Posterior vena cava (tissue), 2 donors: ENCODE measurements around the gene CCDC141. TPM values are rescaled to one million over a fixed set of nuclear protein-coding genes. Genes with fewer than 3 reads are reported as not detected.
"Not testable (repeated sequence)": the region's sequence is repeated elsewhere in the genome, so short reads cannot be mapped to it uniquely, and the experiment has no call there.

Source experiments
- DNase-seq: peaks from one replicate; pipeline ENCODE4 v3.0.0-alpha.2; 2020; ENCODE audit warnings: low spot score
- intact Hi-C, 2 donors: fragments of 100-400 bp; cut with DNase I; formaldehyde crosslinking; loops; one replicate each; pipeline versions ENCODE4 v1.14.1 to v1.14.2; 2022 to 2023
- total RNA-seq, 2 donors: library from RNA; stranded (reverse); fragmentation: NEBNext Ultra II Directional; extraction: Animal tissue kit (Norgen Biotek cat#: 25700); gene quantifications; one replicate each; pipeline ENCODE4 v1.2.1, GENCODE V29; 2021
- donor health status: DM: yes; HTN: yes; CAD: no.
- donor health status: DM: yes; HTN: yes; CAD: no.

Gene CCDC141
- total RNA-seq, 2 donors from 2014 or later, result 6.2 to 6.7 TPM

DNA sequence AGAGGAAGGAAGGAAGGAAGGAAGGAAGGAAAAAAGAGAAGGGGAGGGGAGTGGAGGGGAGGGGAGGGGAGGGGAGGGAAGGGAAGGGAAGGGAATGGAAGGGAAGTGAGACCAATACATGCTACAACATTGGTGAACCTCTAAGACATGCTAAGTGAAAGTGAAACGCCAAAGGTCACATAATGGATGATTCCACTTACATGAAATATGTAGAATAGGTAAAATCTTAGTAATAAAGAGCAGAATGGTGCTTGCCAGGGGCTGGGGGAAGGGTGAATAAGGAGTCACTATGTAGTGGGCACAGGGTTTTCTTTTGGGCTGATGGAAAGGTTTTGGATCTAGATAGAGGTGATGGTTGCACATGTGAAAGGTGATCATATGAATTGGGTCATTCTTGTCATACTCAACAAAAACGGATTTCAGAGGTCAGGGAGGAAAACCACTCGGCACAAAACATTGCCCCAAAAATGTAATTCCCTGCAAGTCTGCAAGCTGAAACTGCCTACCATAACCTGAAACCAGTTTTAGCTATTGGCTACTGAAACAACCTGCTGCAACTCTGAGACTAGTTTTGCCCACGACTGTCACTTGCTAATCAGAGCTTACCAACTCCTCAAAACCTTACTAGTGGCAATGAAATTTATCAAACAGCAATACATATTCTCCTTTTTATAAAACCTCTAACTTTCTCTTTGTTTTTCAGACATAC, 59.2 kb downstream of the CCDC141 start:
- intact Hi-C loops, result no loop called here
- no peak for DNase-seq

GRCh38 chr2:178989424-178989823, 60.5 kb downstream of the CCDC141 start:
- DNase-seq, intact Hi-C loops: not testable (repeated sequence)

- intact Hi-C loops, DNase-seq: not testable (repeated sequence)
Measured at GRCh38 chr2:178982652-178983051, 67.3 kb downstream of the CCDC141 start.

DNA sequence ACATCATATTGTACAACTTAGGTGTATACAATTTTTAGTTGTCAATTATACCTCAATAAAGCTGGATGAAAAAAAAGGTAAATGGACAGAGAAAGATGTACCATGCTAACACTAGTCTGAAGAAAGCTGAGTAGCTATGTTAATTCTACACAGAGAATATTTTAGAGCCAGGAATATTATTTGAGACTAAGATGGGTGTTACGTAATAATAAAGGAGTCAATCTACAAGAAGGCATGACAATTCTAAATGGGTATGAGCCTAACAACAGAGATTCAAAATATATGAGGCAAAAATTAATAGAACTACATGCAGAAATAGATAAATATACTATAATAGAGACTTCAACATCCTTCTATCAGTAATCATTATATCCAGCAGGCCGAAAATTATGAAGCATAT, 69.1 kb downstream of the CCDC141 start:
- intact Hi-C loops, result no loop called here
- DNase-seq, result no peak

DNA sequence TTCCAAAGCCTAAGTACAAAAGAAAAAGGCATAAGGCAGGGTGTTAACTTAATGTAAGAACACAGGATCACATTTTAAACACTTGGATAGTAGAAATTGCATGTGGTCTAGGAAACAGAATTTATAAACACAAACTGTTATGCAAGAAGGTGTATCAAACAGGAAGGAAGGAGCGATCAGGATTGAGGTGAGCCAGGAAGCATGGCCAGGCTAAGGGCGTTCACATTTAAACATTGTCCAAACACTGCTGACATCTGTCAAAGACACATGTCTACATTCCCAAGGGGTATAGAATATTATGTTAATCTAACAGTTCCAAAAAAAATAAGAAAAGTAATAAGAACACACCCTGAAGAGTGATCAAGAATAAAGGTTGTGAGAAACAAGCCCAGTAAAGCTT, 71.3 kb downstream of the CCDC141 start:
- no peak for DNase-seq
- intact Hi-C loops, result no loop called here

DNA sequence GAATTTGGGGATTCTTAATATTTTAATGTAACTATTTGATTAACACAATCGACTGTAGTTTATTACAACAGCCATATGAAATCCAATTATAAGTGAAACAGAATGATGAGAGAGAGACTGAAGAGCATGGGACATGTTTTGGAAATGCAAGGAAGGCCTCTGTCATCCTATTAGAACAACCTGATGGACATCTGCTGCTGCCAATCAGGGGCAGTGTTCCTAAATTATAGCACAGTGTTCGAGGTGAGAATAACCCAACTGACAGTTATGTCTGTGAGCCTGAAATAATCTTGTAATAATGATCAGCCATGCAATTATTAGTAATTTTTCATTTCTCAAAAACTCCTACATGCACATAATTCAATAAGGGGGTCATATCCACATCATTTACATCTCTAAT, 73.6 kb downstream of the CCDC141 start:
- intact Hi-C loops, result no loop called here
- DNase-seq, result no peak

DNA sequence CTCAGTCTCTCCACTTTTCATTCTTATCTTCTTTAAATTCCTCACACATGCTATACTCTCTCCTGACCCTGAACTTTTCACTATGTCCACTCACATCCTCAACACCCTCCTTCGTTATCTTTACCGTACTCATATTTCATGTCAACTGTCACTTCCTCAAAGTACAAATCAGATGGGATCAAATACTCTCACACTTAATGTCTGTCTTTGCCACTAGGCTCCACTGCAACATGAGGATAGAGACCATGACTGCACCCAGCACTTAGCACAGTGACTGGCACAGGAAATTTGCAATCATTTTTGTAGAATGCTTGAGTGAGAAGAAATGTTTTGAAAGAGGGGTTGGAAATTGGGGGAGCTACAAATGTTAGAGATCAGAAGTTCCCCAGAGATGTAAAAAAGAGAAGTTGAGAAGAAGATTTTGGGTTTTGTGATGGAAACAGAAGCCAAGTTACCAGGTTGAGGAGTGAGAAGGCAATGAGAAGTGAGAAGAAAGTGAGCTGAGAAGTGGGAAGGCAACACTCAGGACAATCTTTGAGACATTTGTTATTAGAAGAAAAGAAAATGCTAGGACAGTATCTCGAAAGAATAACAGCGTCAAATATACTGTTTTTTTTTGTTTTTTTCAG, 87.0 kb downstream of the CCDC141 start:
- intact Hi-C loops, result no loop called here
- no peak for DNase-seq

GRCh38 chr2:178962152-178962551, 87.8 kb downstream of the CCDC141 start:
- intact Hi-C loops, result no loop called here
- no peak for DNase-seq

DNA sequence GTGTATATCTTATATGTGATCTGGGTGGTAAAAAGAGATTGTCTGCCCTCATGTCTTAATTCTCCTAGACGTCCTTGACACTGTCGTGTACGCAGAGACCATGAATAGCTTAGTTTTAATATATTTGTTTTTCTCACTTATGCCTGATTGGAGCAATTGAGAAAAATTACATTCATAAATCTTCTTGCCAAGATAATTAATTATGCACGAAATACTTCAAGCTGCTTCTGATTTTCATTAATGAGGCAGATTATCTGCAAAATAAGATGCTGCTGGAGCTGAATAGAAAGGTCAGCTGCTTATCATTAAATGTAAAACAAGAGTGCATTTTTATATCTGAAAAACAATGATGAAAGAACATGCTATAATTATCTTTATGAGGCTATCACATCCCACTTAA, 95.9 kb downstream of the CCDC141 start:
- intact Hi-C loops, result no loop called here
- no peak for DNase-seq

DNA sequence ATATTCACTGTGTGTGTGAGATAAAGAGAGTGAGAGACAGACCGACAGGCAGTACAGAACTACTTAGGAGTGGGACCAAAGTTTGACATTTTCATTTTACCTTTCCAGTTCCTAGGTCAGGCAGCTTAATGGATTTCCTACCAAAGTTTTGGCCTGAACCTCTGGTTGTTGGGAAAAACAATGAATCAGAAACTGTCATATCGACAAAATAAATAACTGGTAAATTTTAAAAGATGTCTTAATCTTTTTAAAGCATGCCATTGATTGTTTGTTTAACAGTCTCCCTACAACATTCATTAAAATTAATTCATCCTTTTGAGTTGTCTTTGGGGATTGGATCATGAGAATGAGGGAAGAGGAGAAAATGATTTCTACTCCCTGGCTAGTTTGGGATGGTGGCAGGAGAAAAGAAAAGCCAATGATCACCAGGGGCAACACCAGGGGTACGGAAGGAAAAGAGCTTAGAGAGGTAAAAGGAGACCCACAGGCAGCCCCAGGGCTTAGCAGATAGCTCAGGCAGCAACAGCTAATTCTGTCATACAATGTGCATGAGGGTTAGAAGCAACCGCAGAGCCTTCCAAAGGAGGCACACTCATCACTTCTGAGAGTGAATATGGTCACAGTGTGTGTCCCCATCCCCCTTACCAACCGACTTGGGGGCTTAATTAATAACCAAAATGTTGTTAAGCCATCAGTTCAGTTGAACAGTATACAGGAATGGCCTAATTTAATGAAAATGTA, 98.5 kb downstream of the CCDC141 start:
- intact Hi-C loops, result no loop called here

GRCh38 chr2:178949584-178949983, 100.4 kb downstream of the CCDC141 start:
- DNase-seq, result no peak
- intact Hi-C loops, result no loop called here

More for the DNA sequence above, 98.5 kb downstream of the CCDC141 start:
- no peak for DNase-seq

DNA sequence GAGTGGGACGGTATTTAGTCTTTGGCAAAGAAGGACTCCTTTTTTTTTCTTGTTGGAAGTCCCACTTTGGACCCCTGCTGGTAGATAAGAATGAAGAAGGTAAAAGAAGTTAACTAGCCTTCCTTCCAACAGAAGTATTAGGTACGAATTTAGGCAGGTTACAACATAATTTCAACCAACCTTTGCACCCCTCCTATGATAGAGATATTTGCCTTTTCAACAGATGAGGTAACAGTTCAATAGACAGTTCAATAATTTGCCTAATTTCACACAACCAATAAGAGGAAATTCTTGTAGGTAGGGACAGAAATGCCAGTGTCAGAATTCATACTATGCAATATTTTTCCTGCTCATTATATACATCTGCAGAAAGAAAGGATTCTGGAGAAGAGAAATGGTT, 100.8 kb downstream of the CCDC141 start:
- intact Hi-C loops, result no loop called here
- no peak for DNase-seq

GRCh38 chr2:178947006-178947405, 102.9 kb downstream of the CCDC141 start:
- no peak for DNase-seq
- intact Hi-C loops, result no loop called here

DNA sequence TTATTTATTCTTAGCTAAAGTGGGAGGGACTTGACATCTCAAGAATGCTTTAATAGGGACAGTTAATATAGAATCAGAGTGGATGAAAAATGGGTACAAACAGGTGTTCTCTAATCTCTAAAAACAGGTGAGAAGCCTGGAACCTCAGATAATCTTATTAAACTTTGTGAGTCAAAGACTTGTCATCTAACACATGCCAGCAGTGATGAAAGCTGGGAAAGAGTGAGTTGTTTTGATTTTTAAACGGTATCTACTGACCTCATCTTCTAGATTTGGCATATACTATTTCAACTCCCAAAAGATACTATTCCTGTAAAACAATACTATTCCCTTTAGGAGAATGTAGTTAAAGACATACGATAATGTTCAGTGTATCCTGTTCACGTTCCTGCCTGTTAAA, 103.4 kb downstream of the CCDC141 start:
- intact Hi-C loops, result no loop called here
- DNase-seq, result no peak

GRCh38 chr2:178943745-178944144, 106.2 kb downstream of the CCDC141 start:
- DNase-seq, result no peak

DNA sequence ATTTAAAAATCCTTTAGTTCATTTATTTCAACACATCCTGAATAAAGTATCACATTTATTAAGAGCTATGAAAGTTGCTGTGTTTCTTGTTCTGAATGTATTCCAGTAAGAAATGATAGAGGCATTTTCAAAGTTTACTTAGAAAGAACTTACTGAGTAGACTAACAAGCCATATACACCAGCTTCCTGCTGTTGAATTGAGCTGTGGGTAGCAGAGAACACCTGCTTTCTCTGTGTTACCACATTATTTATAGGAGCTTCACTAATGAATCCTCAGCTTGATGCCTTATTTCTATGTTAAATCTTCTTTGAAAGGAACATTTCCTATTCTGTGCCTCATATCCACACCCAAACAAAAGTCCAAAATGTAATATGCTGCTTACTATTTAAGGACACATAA, 115.4 kb downstream of the CCDC141 start:
- no peak for DNase-seq
- intact Hi-C loops, result no loop called here

More at GRCh38 chr2:178943745-178944144, 106.2 kb downstream of the CCDC141 start:
- intact Hi-C loops, result no loop called here

DNA sequence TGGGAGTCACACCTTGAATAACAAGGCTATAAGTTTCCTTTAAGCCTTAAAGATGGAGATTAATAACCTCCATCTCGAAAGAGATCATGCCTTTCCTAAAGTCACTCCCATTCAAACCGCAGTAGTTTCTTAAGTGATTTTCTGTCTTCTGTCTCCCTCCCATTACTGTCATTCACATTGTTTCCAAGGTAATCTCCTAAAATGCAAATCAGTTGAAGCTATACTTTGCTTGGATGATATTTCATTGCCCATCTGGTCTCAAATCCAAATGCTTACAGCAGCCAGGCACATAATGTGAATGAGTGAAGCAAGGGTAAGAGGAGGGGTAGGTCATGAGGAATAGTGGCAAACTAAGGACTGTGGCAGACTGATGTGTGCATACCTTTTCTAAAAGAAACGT, 116.4 kb downstream of the CCDC141 start:
- intact Hi-C loops, result no loop called here
- no peak for DNase-seq

GRCh38 chr2:178928077-178928476, 121.9 kb downstream of the CCDC141 start:
- intact Hi-C loops, result no loop called here
- DNase-seq, result no peak

DNA sequence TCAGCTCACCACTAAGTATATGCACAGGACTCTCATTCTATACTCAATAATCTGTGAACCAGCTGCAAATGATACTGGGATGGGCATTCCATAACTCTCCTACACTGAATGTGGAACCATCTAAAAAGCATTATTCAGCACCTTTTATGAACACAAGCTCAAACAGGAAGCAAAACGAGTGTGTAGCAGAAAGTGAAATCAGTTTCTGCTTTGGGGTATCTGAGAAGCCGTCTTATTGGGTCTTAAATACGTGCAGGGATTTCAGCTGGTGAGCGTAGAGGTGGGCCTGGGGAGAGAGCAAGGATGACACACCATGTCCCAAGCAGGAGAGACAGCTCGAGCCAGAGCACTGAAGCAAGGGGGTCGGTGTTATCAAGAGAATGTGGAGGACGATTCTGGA, 122.8 kb downstream of the CCDC141 start:
- no peak for DNase-seq
- intact Hi-C loops, result no loop called here

DNA sequence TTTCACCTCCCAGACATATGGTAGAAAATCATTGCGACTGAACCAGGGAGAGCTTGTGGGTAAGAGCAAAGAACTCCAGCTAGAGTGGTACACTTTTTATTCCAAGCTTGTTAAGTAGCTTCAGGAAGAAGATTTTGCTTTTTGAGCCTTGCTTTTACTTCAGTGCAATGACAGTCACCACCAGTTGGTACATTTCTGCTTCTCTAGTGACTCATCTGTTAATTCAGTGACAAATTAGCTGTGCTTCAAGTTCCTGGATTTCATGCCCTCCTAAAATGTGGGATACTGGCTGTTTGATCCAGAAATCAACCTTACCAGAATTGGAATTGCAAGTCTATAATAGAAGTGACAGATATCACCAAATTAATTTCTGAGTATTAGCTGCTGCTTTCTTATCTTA, 125.1 kb downstream of the CCDC141 start:
- no peak for DNase-seq
- intact Hi-C loops, result no loop called here

DNA sequence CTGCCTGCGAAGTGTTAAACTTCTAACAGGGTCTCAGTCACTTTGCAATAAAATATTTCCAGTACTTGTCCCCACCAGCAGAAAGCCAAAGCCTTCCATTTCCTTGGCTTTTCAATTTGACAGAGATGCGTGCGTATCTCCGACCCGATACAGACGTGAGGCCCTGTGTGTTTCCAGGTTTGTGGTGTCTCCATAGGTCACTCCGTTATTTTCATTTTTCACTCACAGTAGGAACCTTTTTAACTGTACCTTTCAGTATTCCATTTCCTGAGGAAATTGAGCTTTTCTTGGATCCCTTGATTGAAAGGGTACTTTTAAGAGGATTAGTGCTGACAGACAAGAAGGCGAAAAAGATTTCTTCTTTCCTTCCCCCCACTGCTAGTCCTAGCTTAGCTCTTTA, 126.4 kb downstream of the CCDC141 start:
- DNase-seq, result no peak
- intact Hi-C loops, result no loop called here
